IPS-NIHi11 (cell line): ENCODE results near the gene PRR5L.

ENCODE experiments used
- DNase-seq: peaks from one replicate; pipeline ENCODE4 v3.0.0; 2012; ENCODE audit warnings: mixed read lengths, low spot score

PRR5L gene

GRCh38 chr11:36436589-36436988 lies 140.5 kb downstream of the PRR5L start:
- no peak for DNase-seq

- no peak for DNase-seq
These were observed 141.3 kb downstream of the PRR5L start for GRCh38 chr11:36437413-36437812.

GRCh38 chr11:36438126-36438525 lies 142.0 kb downstream of the PRR5L start:
- DNase-seq: no peak

GRCh38 chr11:36441610-36442208 lies 145.6 kb downstream of the PRR5L start:
- DNase-seq: no peak

GRCh38 chr11:36443661-36444060 lies 147.6 kb downstream of the PRR5L start:
- DNase-seq: no peak

- DNase-seq: no peak
These were observed 150.0 kb downstream of the PRR5L start for GRCh38 chr11:36446135-36446534.

- DNase-seq: peak; percentile 37
These were observed 151.4 kb downstream of the PRR5L start for GRCh38 chr11:36447514-36447913.

- DNase-seq: no peak
These were observed 151.9 kb downstream of the PRR5L start for GRCh38 chr11:36447947-36448346.

GRCh38 chr11:36449561-36450096 lies 153.5 kb downstream of the PRR5L start:
- DNase-seq: no peak

- DNase-seq: no peak
These were observed 154.1 kb downstream of the PRR5L start for GRCh38 chr11:36450110-36450572.

GRCh38 chr11:36451045-36451444 lies 155.0 kb downstream of the PRR5L start:
- DNase-seq: no peak

- no peak for DNase-seq
These were observed 155.6 kb downstream of the PRR5L start for GRCh38 chr11:36451681-36452080.

GRCh38 chr11:36452236-36452940 lies 156.3 kb downstream of the PRR5L start:
- no peak for DNase-seq

GRCh38 chr11:36452961-36453360 lies 156.9 kb downstream of the PRR5L start:
- no peak for DNase-seq

- no peak for DNase-seq
These were observed 157.6 kb downstream of the PRR5L start for GRCh38 chr11:36453678-36454077.

GRCh38 chr11:36454551-36454940 lies 158.5 kb downstream of the PRR5L start:
- no peak for DNase-seq

GRCh38 chr11:36454941-36455631 lies 159.0 kb downstream of the PRR5L start:
- DNase-seq: peak; percentile 65

GRCh38 chr11:36455658-36456111 lies 159.6 kb downstream of the PRR5L start:
- no peak for DNase-seq

GRCh38 chr11:36456156-36456555 lies 160.1 kb downstream of the PRR5L start:
- DNase-seq: no peak

- DNase-seq: no peak
These were observed 162.2 kb downstream of the PRR5L start for GRCh38 chr11:36458129-36458915.

GRCh38 chr11:36459046-36459445 lies 163.0 kb downstream of the PRR5L start:
- no peak for DNase-seq

- peak; percentile 42 for DNase-seq
These were observed 164.1 kb downstream of the PRR5L start for GRCh38 chr11:36460220-36460619.
